HepG2 (cell line): ENCODE measurements around the gene GDF15. TPM values are rescaled to one million over a fixed set of nuclear protein-coding genes. Genes with fewer than 3 reads are reported as not detected.

Experiments
- ATF7 ChIP-seq, 2 experiments: fragments of 450-650 bp in 1 of 2; sonication (generic) in 1 of 2; formaldehyde crosslinking in 1 of 2; IDR thresholded peaks; 2 replicates each; pipeline versions ENCODE4 v1.4.0 to v1.6.1; 2016 to 2020; ENCODE audit warnings: antibody characterized with exemption in 1 of 2, mild to moderate bottlenecking in 1 of 2, missing genetic modification reagents in 1 of 2
- FOSL1 ChIP-seq: sonication (generic); formaldehyde crosslinking; IDR thresholded peaks from 2 replicates; pipeline ENCODE4 v1.9.0; 2021; ENCODE audit warnings: missing genetic modification reagents, borderline replicate concordance
- HDAC6 ChIP-seq: fragments of 200-600 bp; sonication (generic); IDR thresholded peaks from 2 replicates; pipeline ENCODE4 v1.7.0; 2017; ENCODE audit warnings: mild to moderate bottlenecking, antibody characterized with exemption, low read length, low read depth
- MED1 ChIP-seq: sonication (generic); formaldehyde crosslinking; IDR thresholded peaks from 2 replicates; pipeline ENCODE4 v1.4.0; 2020; ENCODE audit warnings: missing genetic modification reagents
- MIER3 ChIP-seq: IDR thresholded peaks from 2 replicates; pipeline ENCODE4 v1.6.1; 2016; ENCODE audit warnings: missing compliant biosample characterization, borderline replicate concordance
- MYNN ChIP-seq: sonication (generic); formaldehyde crosslinking; IDR thresholded peaks from 2 replicates; pipeline ENCODE4 v1.4.0; 2020; ENCODE audit warnings: mild to moderate bottlenecking, low read depth, missing genetic modification reagents
- PAX8 ChIP-seq: sonication (generic); formaldehyde crosslinking; IDR thresholded peaks from 2 replicates; pipeline ENCODE4 v1.8.0; 2022; ENCODE audit warnings: mild to moderate bottlenecking, missing genetic modification reagents, borderline replicate concordance
- PLRG1 ChIP-seq: fragments of 450-650 bp; conservative IDR thresholded peaks from 2 replicates; pipeline ENCODE4 v1.6.1; 2016
- ZBTB1 ChIP-seq: sonication (generic); formaldehyde crosslinking; IDR thresholded peaks from 2 replicates; pipeline ENCODE4 v1.4.0; 2020; ENCODE audit warnings: missing genetic modification reagents, borderline replicate concordance
- ZNF44 ChIP-seq: sonication (generic); formaldehyde crosslinking; IDR thresholded peaks from 2 replicates; pipeline ENCODE4 v1.5.1; 2020; ENCODE audit warnings: mild to moderate bottlenecking, missing genetic modification reagents
- ZNF781 ChIP-seq: sonication (generic); formaldehyde crosslinking; IDR thresholded peaks from 2 replicates; pipeline ENCODE4 v1.5.1; 2020; ENCODE audit warnings: borderline replicate concordance, mild to moderate bottlenecking, missing genetic modification reagents; ENCODE audit errors: not compliant biosample characterization
- polyA plus RNA-seq, 8 experiments: library from polyadenylated mRNA; depleted of rRNA in 3 of 8; stranded (reverse) in 7 of 8; unstranded in 1 of 8; fragments of >200 nt; fragmentation: Illumina TruSeq in 4 of 8; extraction: Trizol in 4 of 8; gene quantifications; 2 replicates each; pipeline versions ENCODE4 v1.2.1 to v1.2.3, GENCODE V29; 2011 to 2016; ENCODE audit warnings: low read depth in 4 of 8, missing spikeins in 1 of 8, mixed read lengths in 1 of 8; ENCODE audit not compliant: insufficient read depth in 1 of 8
- total RNA-seq, 5 experiments: library from RNA; depleted of rRNA; stranded (reverse); fragments of >200 nt; fragmentation: Illumina TruSeq; extraction: Trizol; gene quantifications; 2 replicates each; pipeline ENCODE4 v1.2.3, GENCODE V29; 2016; ENCODE audit warnings: low read depth in 1 of 5
- TF ChIP-seq, protein P1 (sequence below): sonication (generic); formaldehyde crosslinking; IDR thresholded peaks from 2 replicates; pipeline ENCODE4 v1.5.0; 2020; ENCODE audit warnings: mild to moderate bottlenecking, missing genetic modification reagents, borderline replicate concordance
- TF ChIP-seq, protein P2 (sequence below): sonication (generic); formaldehyde crosslinking; conservative IDR thresholded peaks from 2 replicates; pipeline ENCODE4 v1.4.0; 2020; ENCODE audit warnings: missing genetic modification reagents
- TF ChIP-seq, protein P3 (sequence below): sonication (generic); formaldehyde crosslinking; IDR thresholded peaks from 2 replicates; pipeline ENCODE4 v1.8.1; 2023; ENCODE audit warnings: mild to moderate bottlenecking, missing genetic modification reagents, borderline replicate concordance
- TF ChIP-seq, protein P4 (sequence below): fragments of 450-650 bp; IDR thresholded peaks from 2 replicates; pipeline ENCODE4 v1.6.1; 2016

GDF15 gene
- total and polyA plus RNA-seq, 2 of the 13 experiments (the other 11 are each of a cell fraction or from before 2014, with no cell fraction given): 146 to 422 TPM

DNA sequence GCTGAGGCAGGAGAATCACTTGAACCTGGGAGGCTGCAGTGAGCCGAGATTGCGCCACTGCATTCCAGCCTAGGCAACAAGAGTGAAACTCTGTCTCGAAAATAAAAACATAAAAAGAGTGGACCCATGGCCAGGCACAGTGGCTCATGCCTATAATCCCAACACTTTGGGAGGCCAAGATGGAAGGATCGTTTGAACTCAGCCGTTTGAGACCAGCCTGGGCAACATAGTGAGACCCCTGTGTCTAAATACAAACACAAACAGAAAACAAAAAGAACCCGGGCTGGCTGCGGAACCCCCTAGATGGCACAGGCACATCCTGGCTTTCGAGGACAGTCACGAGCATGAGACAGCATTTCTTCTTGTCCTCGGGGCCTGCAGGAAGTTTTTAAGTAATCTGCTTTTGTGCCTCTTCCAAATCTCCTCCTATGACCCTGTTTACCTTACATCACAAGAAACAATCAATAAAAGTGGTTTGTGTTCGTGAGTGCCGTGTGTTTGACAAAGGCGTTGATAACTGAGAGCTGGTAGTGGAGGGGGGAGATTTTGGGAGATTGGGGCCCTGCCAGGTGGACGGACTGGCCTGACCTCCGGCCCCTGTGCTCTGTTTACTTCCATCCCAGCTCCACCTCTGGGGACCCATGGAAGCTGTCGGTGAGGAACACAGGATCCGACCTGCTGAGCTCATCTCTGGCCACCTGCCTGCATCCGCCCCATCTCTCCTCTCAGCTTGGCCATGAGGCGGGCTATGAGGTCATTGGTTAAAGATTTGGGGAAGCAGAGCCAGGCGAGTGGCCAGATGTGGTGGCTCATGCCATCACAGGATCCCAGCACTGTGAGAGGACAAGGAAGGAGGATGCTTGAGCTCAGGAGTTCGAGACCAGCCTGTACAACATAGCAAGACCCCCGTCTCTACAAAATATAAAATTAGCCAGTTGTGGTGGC lies 5.9 kb upstream of the GDF15 start (continued):
- TF ChIP-seq, protein P1, sequence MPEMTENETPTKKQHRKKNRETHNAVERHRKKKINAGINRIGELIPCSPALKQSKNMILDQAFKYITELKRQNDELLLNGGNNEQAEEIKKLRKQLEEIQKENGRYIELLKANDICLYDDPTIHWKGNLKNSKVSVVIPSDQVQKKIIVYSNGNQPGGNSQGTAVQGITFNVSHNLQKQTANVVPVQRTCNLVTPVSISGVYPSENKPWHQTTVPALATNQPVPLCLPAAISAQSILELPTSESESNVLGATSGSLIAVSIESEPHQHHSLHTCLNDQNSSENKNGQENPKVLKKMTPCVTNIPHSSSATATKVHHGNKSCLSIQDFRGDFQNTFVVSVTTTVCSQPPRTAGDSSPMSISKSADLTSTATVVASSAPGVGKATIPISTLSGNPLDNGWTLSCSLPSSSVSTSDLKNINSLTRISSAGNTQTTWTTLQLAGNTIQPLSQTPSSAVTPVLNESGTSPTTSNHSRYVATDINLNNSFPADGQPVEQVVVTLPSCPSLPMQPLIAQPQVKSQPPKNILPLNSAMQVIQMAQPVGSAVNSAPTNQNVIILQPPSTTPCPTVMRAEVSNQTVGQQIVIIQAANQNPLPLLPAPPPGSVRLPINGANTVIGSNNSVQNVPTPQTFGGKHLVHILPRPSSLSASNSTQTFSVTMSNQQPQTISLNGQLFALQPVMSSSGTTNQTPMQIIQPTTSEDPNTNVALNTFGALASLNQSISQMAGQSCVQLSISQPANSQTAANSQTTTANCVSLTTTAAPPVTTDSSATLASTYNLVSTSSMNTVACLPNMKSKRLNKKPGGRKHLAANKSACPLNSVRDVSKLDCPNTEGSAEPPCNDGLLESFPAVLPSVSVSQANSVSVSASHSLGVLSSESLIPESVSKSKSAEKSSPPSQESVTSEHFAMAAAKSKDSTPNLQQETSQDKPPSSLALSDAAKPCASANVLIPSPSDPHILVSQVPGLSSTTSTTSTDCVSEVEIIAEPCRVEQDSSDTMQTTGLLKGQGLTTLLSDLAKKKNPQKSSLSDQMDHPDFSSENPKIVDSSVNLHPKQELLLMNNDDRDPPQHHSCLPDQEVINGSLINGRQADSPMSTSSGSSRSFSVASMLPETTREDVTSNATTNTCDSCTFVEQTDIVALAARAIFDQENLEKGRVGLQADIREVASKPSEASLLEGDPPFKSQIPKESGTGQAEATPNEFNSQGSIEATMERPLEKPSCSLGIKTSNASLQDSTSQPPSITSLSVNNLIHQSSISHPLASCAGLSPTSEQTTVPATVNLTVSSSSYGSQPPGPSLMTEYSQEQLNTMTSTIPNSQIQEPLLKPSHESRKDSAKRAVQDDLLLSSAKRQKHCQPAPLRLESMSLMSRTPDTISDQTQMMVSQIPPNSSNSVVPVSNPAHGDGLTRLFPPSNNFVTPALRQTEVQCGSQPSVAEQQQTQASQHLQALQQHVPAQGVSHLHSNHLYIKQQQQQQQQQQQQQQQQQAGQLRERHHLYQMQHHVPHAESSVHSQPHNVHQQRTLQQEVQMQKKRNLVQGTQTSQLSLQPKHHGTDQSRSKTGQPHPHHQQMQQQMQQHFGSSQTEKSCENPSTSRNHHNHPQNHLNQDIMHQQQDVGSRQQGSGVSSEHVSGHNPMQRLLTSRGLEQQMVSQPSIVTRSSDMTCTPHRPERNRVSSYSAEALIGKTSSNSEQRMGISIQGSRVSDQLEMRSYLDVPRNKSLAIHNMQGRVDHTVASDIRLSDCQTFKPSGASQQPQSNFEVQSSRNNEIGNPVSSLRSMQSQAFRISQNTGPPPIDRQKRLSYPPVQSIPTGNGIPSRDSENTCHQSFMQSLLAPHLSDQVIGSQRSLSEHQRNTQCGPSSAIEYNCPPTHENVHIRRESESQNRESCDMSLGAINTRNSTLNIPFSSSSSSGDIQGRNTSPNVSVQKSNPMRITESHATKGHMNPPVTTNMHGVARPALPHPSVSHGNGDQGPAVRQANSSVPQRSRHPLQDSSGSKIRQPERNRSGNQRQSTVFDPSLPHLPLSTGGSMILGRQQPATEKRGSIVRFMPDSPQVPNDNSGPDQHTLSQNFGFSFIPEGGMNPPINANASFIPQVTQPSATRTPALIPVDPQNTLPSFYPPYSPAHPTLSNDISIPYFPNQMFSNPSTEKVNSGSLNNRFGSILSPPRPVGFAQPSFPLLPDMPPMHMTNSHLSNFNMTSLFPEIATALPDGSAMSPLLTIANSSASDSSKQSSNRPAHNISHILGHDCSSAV (CRISPR knock-in tag): no peak
- TF ChIP-seq ATF7 (IDR thresholded peaks at IDR 0.05): peak; percentile 90
- peak; percentile 100 for TF ChIP-seq ATF7 (CRISPR knock-in tag; IDR thresholded peaks at IDR 0.05)
- TF ChIP-seq, protein P2, sequence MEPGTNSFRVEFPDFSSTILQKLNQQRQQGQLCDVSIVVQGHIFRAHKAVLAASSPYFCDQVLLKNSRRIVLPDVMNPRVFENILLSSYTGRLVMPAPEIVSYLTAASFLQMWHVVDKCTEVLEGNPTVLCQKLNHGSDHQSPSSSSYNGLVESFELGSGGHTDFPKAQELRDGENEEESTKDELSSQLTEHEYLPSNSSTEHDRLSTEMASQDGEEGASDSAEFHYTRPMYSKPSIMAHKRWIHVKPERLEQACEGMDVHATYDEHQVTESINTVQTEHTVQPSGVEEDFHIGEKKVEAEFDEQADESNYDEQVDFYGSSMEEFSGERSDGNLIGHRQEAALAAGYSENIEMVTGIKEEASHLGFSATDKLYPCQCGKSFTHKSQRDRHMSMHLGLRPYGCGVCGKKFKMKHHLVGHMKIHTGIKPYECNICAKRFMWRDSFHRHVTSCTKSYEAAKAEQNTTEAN (CRISPR knock-in tag): peak; percentile 65; the same call in 1 of the 2 replicates
- TF ChIP-seq MYNN (CRISPR knock-in tag): 0 out of 2 replicates have a peak, but pooled peaks have one; percentile 12
- no peak for TF ChIP-seq HDAC6
- TF ChIP-seq, protein P3, sequence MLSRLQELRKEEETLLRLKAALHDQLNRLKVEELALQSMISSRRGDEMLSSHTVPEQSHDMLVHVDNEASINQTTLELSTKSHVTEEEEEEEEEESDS (CRISPR knock-in tag): peak; percentile 49; the same call in 1 of the 2 replicates
- TF ChIP-seq, protein P4, sequence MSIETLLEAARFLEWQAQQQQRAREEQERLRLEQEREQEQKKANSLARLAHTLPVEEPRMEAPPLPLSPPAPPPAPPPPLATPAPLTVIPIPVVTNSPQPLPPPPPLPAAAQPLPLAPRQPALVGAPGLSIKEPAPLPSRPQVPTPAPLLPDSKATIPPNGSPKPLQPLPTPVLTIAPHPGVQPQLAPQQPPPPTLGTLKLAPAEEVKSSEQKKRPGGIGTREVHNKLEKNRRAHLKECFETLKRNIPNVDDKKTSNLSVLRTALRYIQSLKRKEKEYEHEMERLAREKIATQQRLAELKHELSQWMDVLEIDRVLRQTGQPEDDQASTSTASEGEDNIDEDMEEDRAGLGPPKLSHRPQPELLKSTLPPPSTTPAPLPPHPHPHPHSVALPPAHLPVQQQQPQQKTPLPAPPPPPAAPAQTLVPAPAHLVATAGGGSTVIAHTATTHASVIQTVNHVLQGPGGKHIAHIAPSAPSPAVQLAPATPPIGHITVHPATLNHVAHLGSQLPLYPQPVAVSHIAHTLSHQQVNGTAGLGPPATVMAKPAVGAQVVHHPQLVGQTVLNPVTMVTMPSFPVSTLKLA: 0 out of 2 replicates have a peak, but pooled peaks have one; percentile 32
- no peak for TF ChIP-seq FOSL1 (CRISPR knock-in tag)
- peak; percentile 45 for TF ChIP-seq ZNF781 (CRISPR knock-in tag)
- peak; percentile 100 for TF ChIP-seq MED1
- no peak for TF ChIP-seq PAX8 (CRISPR knock-in tag)
- no peak for TF ChIP-seq ZBTB1 (CRISPR knock-in tag)
- no peak for TF ChIP-seq PLRG1
- peak; percentile 95 for TF ChIP-seq MIER3 (CRISPR knock-in tag)
- no peak; the same call in 1 of the 2 replicates for TF ChIP-seq ZNF44
